BLaER1 treated with 17β-estradiol and CSF1 and Interleukin-3, amounts not matched to agents 10 nM and 100 nM (cell line): ENCODE measurements around the gene MIR17HG.
"Not testable (repeated sequence)": the region's sequence is repeated elsewhere in the genome, so short reads cannot be mapped to it uniquely, and the experiment has no call there.

Experiments
- H3K27ac ChIP-seq, 11 experiments: shearing (Covaris generic); formaldehyde crosslinking; 2 replicates each; pipeline ENCODE4 v1.8.1; 2022
- H3K27me3 ChIP-seq, 11 experiments: shearing (Covaris generic); formaldehyde crosslinking; 2 replicates each; pipeline ENCODE4 v1.8.1; 2022
- H3K36me3 ChIP-seq, 11 experiments: shearing (Covaris generic); formaldehyde crosslinking; 2 replicates each; pipeline ENCODE4 v1.8.1; 2022
- H3K4me1 ChIP-seq, 10 experiments: shearing (Covaris generic); formaldehyde crosslinking; 2 replicates each; pipeline ENCODE4 v1.8.1; 2022
- H3K4me2 ChIP-seq, 11 experiments: shearing (Covaris generic); formaldehyde crosslinking; 2 replicates each; pipeline ENCODE4 v1.8.1; 2022
- H3K4me3 ChIP-seq, 10 experiments: shearing (Covaris generic); formaldehyde crosslinking; 2 replicates each; pipeline ENCODE4 v1.8.1; 2022
- H3K9ac ChIP-seq, 11 experiments: shearing (Covaris generic); formaldehyde crosslinking; 2 replicates each; pipeline ENCODE4 v1.8.1; 2022
- H3K9me3 ChIP-seq, 11 experiments: shearing (Covaris generic); formaldehyde crosslinking; replicated peaks in 1 of 11; 2 replicates each; pipeline ENCODE4 v1.8.1; 2022
- H4K20me1 ChIP-seq, 11 experiments: shearing (Covaris generic); formaldehyde crosslinking; 2 replicates each; pipeline ENCODE4 v1.8.1; 2022
- Cebpa-rat ChIP-seq, 11 experiments: shearing (Covaris generic); IDR thresholded peaks; 2 replicates each; pipeline ENCODE4 v1.8.1; 2022

The MIR17HG gene

DNA sequence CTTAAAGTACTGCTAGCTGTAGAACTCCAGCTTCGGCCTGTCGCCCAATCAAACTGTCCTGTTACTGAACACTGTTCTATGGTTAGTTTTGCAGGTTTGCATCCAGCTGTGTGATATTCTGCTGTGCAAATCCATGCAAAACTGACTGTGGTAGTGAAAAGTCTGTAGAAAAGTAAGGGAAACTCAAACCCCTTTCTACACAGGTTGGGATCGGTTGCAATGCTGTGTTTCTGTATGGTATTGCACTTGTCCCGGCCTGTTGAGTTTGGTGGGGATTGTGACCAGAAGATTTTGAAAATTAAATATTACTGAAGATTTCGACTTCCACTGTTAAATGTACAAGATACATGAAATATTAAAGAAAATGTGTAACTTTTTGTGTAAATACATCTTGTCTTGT lies 3.6 kb downstream of the MIR17HG start:
- Histone ChIP-seq H4K20me1 (peaks cover 42 to 80% (median 70%) of the 10 kb centered on the region in 11 experiments; a peak in 21 of 22 replicates), H3K36me3 (peaks cover 62 to 72% (median 69%) of the 10 kb centered on the region in 11 experiments), H3K9ac (peak overlapping the region in 10 of 11 experiments; percentile 27 to 100 (median 100); a peak in 19 of 22 replicates), H3K9me3 (no peaks in the 10 kb centered on the region), H3K4me1 (peaks cover 16 to 42% (median 36%) of the 10 kb centered on the region in 10 experiments), H3K4me2 (peak overlapping the region; percentile 80 to 99 (median 90)), H3K4me3 (peak overlapping the region in 8 of 10 experiments; percentile 90 to 99 (median 97); a peak in 15 of 20 replicates), H3K27ac (no peak overlapping the region), H3K27me3 (no peaks in the 10 kb centered on the region)
- TF ChIP-seq Cebpa-rat (IDR thresholded peaks at IDR 0.05) = no peak

DNA sequence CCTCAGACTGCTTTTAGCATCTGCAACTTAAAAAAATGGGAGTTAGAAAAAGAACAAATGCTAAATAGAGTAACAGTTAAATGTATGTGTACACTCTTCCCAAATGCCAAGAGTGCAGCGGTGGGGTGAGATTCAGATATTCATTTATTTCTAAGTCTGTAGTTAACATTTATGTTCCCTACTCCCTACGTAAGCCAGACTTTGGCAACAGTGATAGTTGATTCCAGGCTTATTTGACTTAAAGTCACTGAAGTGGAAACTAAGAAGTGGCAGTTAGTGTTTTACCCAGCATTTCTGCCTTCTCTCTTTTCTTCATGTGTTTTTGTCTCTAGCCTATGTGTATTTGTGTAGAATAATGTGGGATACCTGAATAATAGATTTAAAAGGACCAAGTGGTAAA lies 4.5 kb downstream of the MIR17HG start:
- TF ChIP-seq Cebpa-rat (IDR thresholded peaks at IDR 0.05) = no peak
- Histone ChIP-seq H3K27ac (no peak overlapping the region; a peak in 1 of 22 replicates), H3K9ac (peak overlapping the region in 5 of 11 experiments; percentile 4 to 59 (median 19); a peak in 4 of 22 replicates), H3K4me2 (peak overlapping the region; percentile 45 to 99 (median 90); a peak in 18 of 22 replicates), H4K20me1 (peaks cover 42 to 89% (median 79%) of the 10 kb centered on the region in 11 experiments; a peak in 21 of 22 replicates), H3K27me3 (no peaks in the 10 kb centered on the region), H3K9me3 (no peaks in the 10 kb centered on the region), H3K4me3 (peak overlapping the region in 1 of 10 experiments; percentile 23; a peak in 3 of 20 replicates), H3K4me1 (peaks cover 16 to 39% (median 32%) of the 10 kb centered on the region in 10 experiments), H3K36me3 (peaks cover 69 to 80% (median 77%) of the 10 kb centered on the region in 11 experiments)

GRCh38 chr13:91352891-91353290 lies 5.4 kb downstream of the MIR17HG start:
- H3K4me1 ChIP-seq = peaks cover 16 to 38% (median 32%) of the 10 kb centered on the region in 10 experiments
- not testable (repeated sequence) for H3K9me3 ChIP-seq, H3K27ac ChIP-seq, H3K9ac ChIP-seq, H3K4me3 ChIP-seq, H3K27me3 ChIP-seq
- peaks cover 70 to 89% (median 87%) of the 10 kb centered on the region in 11 experiments for H3K36me3 ChIP-seq
- H4K20me1 ChIP-seq = peaks cover 42 to 95% (median 88%) of the 10 kb centered on the region in 11 experiments; a peak in 21 of 22 replicates
- H3K4me2 ChIP-seq = peak overlapping the region in 8 of 11 experiments; percentile 4 to 91 (median 10); a peak in 1 of 22 replicates

GRCh38 chr13:91353494-91353893 lies 6.0 kb downstream of the MIR17HG start:
- Histone ChIP-seq H3K4me1 (peaks cover 16 to 38% (median 32%) of the 10 kb centered on the region in 10 experiments), H3K9me3 (no peaks in the 10 kb centered on the region), H3K27me3 (no peaks in the 10 kb centered on the region), H3K36me3 (peaks cover 70 to 95% (median 88%) of the 10 kb centered on the region in 11 experiments), H3K27ac (no peak overlapping the region), H3K4me2 (no peak overlapping the region), H3K4me3 (no peak overlapping the region), H3K9ac (no peak overlapping the region), H4K20me1 (peaks cover 42 to 97% (median 94%) of the 10 kb centered on the region in 11 experiments; a peak in 21 of 22 replicates)
- TF ChIP-seq Cebpa-rat (IDR thresholded peaks at IDR 0.05) = no peak

- H4K20me1 ChIP-seq = peaks cover 32 to 100% (median 99%) of the 10 kb centered on the region in 11 experiments; a peak in 21 of 22 replicates
Measured at GRCh38 chr13:91355099-91355825, 7.8 kb downstream of the MIR17HG start.

GRCh38 chr13:91355826-91356710 lies 8.6 kb downstream of the MIR17HG start:
- no peak for TF ChIP-seq Cebpa-rat (IDR thresholded peaks at IDR 0.05)
- no peak overlapping the region for H3K4me3 ChIP-seq
- no peaks in the 10 kb centered on the region for H3K27me3 ChIP-seq
- peaks cover 9 to 25% (median 19%) of the 10 kb centered on the region in 10 experiments for H3K4me1 ChIP-seq
- peaks cover 59 to 84% (median 74%) of the 10 kb centered on the region in 11 experiments for H3K36me3 ChIP-seq
- H3K4me2 ChIP-seq = no peak overlapping the region
- no peak overlapping the region for H3K27ac ChIP-seq
- H4K20me1 ChIP-seq = peaks cover 24 to 100% (median 98%) of the 10 kb centered on the region in 11 experiments; a peak in 21 of 22 replicates
- no peak overlapping the region for H3K9ac ChIP-seq
- no peaks in the 10 kb centered on the region for H3K9me3 ChIP-seq

More at GRCh38 chr13:91355099-91355825, 7.8 kb downstream of the MIR17HG start:
- no peaks in the 10 kb centered on the region for H3K27me3 ChIP-seq
- H3K4me2 ChIP-seq = no peak overlapping the region
- no peak overlapping the region for H3K9ac ChIP-seq
- no peak for TF ChIP-seq Cebpa-rat (IDR thresholded peaks at IDR 0.05)
- H3K4me1 ChIP-seq = peaks cover 16 to 33% (median 27%) of the 10 kb centered on the region in 10 experiments
- no peak overlapping the region for H3K4me3 ChIP-seq
- no peaks in the 10 kb centered on the region for H3K9me3 ChIP-seq
- H3K27ac ChIP-seq = no peak overlapping the region
- peaks cover 66 to 87% (median 81%) of the 10 kb centered on the region in 11 experiments for H3K36me3 ChIP-seq

- no peak for TF ChIP-seq Cebpa-rat (IDR thresholded peaks at IDR 0.05)
- H3K36me3 ChIP-seq = peaks cover 49 to 75% (median 64%) of the 10 kb centered on the region in 11 experiments
- H3K4me1 ChIP-seq = peaks cover 2 to 15% (median 9%) of the 10 kb centered on the region in 10 experiments; a peak in 18 of 20 replicates
- H3K9ac ChIP-seq = no peak overlapping the region
- H3K9me3 ChIP-seq = no peaks in the 10 kb centered on the region
- peaks cover 14 to 99% (median 88%) of the 10 kb centered on the region in 11 experiments; a peak in 21 of 22 replicates for H4K20me1 ChIP-seq
- no peaks in the 10 kb centered on the region for H3K27me3 ChIP-seq
- H3K27ac ChIP-seq = no peak overlapping the region
- no peak overlapping the region for H3K4me2 ChIP-seq
- H3K4me3 ChIP-seq = no peak overlapping the region
Measured at GRCh38 chr13:91356919-91357612, 9.6 kb downstream of the MIR17HG start.
